ENCODE measurements around the gene HLCS. TPM values are rescaled to one million over a fixed set of nuclear protein-coding genes. Genes with fewer than 3 reads are reported as not detected.

HLCS gene
- total RNA-seq, 1 experiment from 2014 or later, result 13.0 TPM

GRCh38 chr21:36708286-36709029 lies 258.0 kb downstream of the HLCS start:
- peak overlapping the region; percentile 4; the same call in 1 of the 2 replicates for H3K4me3 ChIP-seq (ENCODE audit: insufficient read depth, low read depth, low read length)
- no peaks in the 10 kb centered on the region for H3K36me3 ChIP-seq (replicated peaks; ENCODE audit: control insufficient read depth, insufficient read depth, low read length)
- peak; percentile 72 for DNase-seq
- H3K27me3 ChIP-seq (ENCODE audit: control insufficient read depth, insufficient read depth, low read length), result peaks cover 97% of the 10 kb centered on the region

- peak; percentile 70 for DNase-seq
- Histone ChIP-seq H3K4me3 (ENCODE audit: insufficient read depth, low read depth, low read length) (no peak overlapping the region), H3K27me3 (ENCODE audit: control insufficient read depth, insufficient read depth, low read length) (peaks cover 98% of the 10 kb centered on the region), H3K36me3 (replicated peaks; ENCODE audit: control insufficient read depth, insufficient read depth, low read length) (no peaks in the 10 kb centered on the region)
Observed at GRCh38 chr21:36707763-36708285, 258.6 kb downstream of the HLCS start.

- peak; percentile 78 for DNase-seq
- H3K27me3 ChIP-seq (ENCODE audit: control insufficient read depth, insufficient read depth, low read length), result peaks cover 98% of the 10 kb centered on the region
- H3K36me3 ChIP-seq (replicated peaks; ENCODE audit: control insufficient read depth, insufficient read depth, low read length), result no peaks in the 10 kb centered on the region
- H3K4me3 ChIP-seq (ENCODE audit: insufficient read depth, low read depth, low read length), result no peak overlapping the region
Observed at GRCh38 chr21:36706951-36707762, 259.3 kb downstream of the HLCS start.

- H3K36me3 ChIP-seq (replicated peaks; ENCODE audit: control insufficient read depth, insufficient read depth, low read length), result no peaks in the 10 kb centered on the region
- no peak overlapping the region for H3K4me3 ChIP-seq (ENCODE audit: insufficient read depth, low read depth, low read length)
- DNase-seq, result peak; percentile 39
- peaks cover 100% of the 10 kb centered on the region for H3K27me3 ChIP-seq (ENCODE audit: control insufficient read depth, insufficient read depth, low read length)
Observed at GRCh38 chr21:36706482-36706852, 260.0 kb downstream of the HLCS start.

GRCh38 chr21:36705679-36706481 lies 260.6 kb downstream of the HLCS start:
- H3K4me3 ChIP-seq (ENCODE audit: insufficient read depth, low read depth, low read length), result no peak overlapping the region
- H3K36me3 ChIP-seq (replicated peaks; ENCODE audit: control insufficient read depth, insufficient read depth, low read length), result no peaks in the 10 kb centered on the region
- peaks cover 100% of the 10 kb centered on the region for H3K27me3 ChIP-seq (ENCODE audit: control insufficient read depth, insufficient read depth, low read length)
- peak; percentile 80 for DNase-seq

GRCh38 chr21:36704958-36705678 lies 261.4 kb downstream of the HLCS start:
- peak; percentile 83 for DNase-seq
- peak overlapping the region; percentile 14; the same call in 1 of the 2 replicates for H3K4me3 ChIP-seq (ENCODE audit: insufficient read depth, low read depth, low read length)
- no peaks in the 10 kb centered on the region for H3K36me3 ChIP-seq (replicated peaks; ENCODE audit: control insufficient read depth, insufficient read depth, low read length)
- H3K27me3 ChIP-seq (ENCODE audit: control insufficient read depth, insufficient read depth, low read length), result peaks cover 100% of the 10 kb centered on the region

GRCh38 chr21:36704281-36704957 lies 262.1 kb downstream of the HLCS start:
- Histone ChIP-seq H3K36me3 (replicated peaks; ENCODE audit: control insufficient read depth, insufficient read depth, low read length) (no peaks in the 10 kb centered on the region), H3K27me3 (ENCODE audit: control insufficient read depth, insufficient read depth, low read length) (peaks cover 100% of the 10 kb centered on the region), H3K4me3 (ENCODE audit: insufficient read depth, low read depth, low read length) (peak overlapping the region; percentile 14; the same call in 1 of the 2 replicates)
- peak; percentile 80 for DNase-seq

GRCh38 chr21:36703626-36704280 lies 262.7 kb downstream of the HLCS start:
- Histone ChIP-seq H3K4me3 (ENCODE audit: insufficient read depth, low read depth, low read length) (no peak overlapping the region), H3K36me3 (replicated peaks; ENCODE audit: control insufficient read depth, insufficient read depth, low read length) (no peaks in the 10 kb centered on the region), H3K27me3 (ENCODE audit: control insufficient read depth, insufficient read depth, low read length) (peaks cover 100% of the 10 kb centered on the region)
- peak; percentile 46 for DNase-seq

GRCh38 chr21:36703123-36703522 lies 263.3 kb downstream of the HLCS start:
- Histone ChIP-seq H3K27me3 (ENCODE audit: control insufficient read depth, insufficient read depth, low read length) (peaks cover 100% of the 10 kb centered on the region), H3K36me3 (replicated peaks; ENCODE audit: control insufficient read depth, insufficient read depth, low read length) (no peaks in the 10 kb centered on the region), H3K4me3 (ENCODE audit: insufficient read depth, low read depth, low read length) (no peak overlapping the region)
- DNase-seq, result peak; percentile 32

- peak; percentile 30 for DNase-seq
- Histone ChIP-seq H3K27me3 (ENCODE audit: control insufficient read depth, insufficient read depth, low read length) (peaks cover 100% of the 10 kb centered on the region), H3K4me3 (ENCODE audit: insufficient read depth, low read depth, low read length) (no peak overlapping the region), H3K36me3 (replicated peaks; ENCODE audit: control insufficient read depth, insufficient read depth, low read length) (no peaks in the 10 kb centered on the region)
Observed at GRCh38 chr21:36702622-36702968, 263.9 kb downstream of the HLCS start.

GRCh38 chr21:36701756-36702621 lies 264.5 kb downstream of the HLCS start:
- Histone ChIP-seq H3K4me3 (ENCODE audit: insufficient read depth, low read depth, low read length) (no peak overlapping the region), H3K27me3 (ENCODE audit: control insufficient read depth, insufficient read depth, low read length) (peaks cover 100% of the 10 kb centered on the region)
- DNase-seq, result peak; percentile 70

GRCh38 chr21:36700971-36701755 lies 265.3 kb downstream of the HLCS start:
- H3K36me3 ChIP-seq (replicated peaks; ENCODE audit: control insufficient read depth, insufficient read depth, low read length), result no peaks in the 10 kb centered on the region
- H3K27me3 ChIP-seq (ENCODE audit: control insufficient read depth, insufficient read depth, low read length), result peaks cover 100% of the 10 kb centered on the region
- H3K4me3 ChIP-seq (ENCODE audit: insufficient read depth, low read depth, low read length), result no peak overlapping the region; the same call in 1 of the 2 replicates
- DNase-seq, result peak; percentile 87

More at GRCh38 chr21:36701756-36702621, 264.5 kb downstream of the HLCS start:
- H3K36me3 ChIP-seq (replicated peaks; ENCODE audit: control insufficient read depth, insufficient read depth, low read length), result no peaks in the 10 kb centered on the region

Data from H7 (cell line).